Activated effector memory CD4-positive, alpha-beta T cell treated with anti-CD3 and anti-CD28 coated beads, Interleukin-2, amount 50 U/mL, for 16 hours (primary cell): ENCODE data around the gene RPS6KA5.

Experiments
- DNase-seq: peaks from one replicate; pipeline ENCODE4 v3.0.0-alpha.2; 2020

The RPS6KA5 gene

GRCh38 chr14:91022622-91023028 lies 37.8 kb downstream of the RPS6KA5 start:
- DNase-seq, result peak; percentile 66

DNA sequence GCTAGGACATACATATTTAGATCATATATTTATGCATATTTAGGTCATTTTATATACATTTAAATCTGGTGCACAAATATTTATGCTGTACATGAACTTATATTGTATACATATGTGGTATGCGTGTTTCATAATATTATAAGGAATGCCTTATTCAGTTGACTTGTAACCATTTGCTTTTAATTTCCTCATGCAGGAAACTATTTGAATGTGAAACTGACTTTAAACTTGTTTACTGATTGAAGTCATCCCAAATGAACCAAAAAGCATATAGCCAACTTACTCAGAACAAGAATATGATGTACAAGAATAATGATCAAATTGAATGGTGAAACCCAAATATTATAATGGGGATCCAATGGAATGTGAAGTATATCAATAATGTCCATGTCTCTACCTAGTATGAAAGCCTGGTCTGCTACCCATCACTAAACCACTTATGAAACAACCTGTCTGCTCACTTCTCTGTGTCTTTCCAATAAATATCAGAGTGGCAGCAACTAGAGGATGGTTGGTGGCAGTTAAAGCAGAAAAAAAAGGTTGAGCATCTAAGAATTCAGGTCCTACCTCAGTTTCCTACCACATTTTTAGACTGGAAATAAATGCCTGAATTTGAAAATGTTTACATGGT lies 38.3 kb downstream of the RPS6KA5 start:
- no peak for DNase-seq

DNA sequence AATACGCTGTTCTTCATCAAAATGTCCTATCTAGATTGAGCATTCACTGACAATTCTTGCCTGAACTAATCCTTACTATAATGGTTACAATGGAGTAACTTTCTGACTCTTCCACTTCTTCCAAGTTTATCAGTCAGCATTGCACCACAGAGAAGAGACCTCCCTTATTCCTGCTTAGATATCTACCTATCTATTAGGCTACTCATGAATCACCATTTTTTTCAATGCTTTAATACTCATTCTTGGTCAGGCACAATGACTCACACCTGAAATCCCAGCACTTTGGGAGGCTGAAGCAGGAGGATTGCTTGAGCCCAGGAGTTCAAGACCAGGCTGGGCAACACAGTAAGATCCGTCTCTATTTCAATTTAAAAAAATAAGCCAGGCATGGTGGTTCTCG lies 39.3 kb downstream of the RPS6KA5 start:
- DNase-seq, result no peak

DNA sequence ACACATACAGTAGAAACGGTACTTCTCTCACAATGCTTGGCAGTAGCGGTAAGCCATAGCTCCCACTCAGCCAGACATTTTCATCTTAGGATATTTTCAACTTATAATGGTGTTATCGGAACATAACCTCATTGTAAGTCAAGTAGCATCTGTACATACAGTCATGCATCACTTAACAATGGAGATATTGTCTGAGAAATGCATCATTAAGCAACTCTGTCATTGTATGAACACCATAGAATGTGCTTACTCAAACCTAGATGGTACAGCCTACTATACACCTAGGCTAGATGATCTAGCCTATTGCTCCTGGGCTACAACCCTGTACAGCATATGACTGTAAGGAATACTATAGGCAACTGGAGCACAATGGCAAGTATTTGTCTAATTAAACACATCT lies 40.8 kb downstream of the RPS6KA5 start:
- DNase-seq, result no peak

GRCh38 chr14:91018481-91018880 lies 42.0 kb downstream of the RPS6KA5 start:
- no peak for DNase-seq

DNA sequence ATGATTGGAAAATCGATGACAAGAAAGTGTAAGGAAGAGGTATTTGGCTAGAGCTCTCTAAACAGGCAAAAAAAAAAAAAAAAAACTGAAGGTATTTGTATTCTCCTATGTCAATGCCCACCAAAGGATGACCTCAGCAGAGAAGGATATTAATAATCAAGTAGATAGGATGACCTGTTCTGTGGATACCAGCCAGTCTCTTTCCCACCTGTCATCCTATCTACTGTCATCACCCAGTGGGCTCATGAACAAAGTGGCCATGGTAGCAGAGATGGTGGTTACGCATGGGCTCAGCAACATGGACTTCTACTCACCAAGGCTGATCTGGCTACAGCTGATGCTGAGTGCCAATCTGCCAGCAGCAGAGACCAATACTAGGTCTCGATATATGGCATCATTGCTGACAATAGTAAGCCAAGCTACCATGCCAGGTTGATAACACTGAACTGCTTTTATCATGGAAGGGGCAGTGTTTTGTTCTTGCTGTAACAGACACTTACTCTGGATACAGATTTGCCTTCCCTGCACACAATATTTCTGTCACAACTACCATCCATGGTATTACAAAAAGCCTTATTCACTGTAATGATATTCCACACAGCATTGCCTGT lies 43.5 kb downstream of the RPS6KA5 start:
- no peak for DNase-seq

DNA sequence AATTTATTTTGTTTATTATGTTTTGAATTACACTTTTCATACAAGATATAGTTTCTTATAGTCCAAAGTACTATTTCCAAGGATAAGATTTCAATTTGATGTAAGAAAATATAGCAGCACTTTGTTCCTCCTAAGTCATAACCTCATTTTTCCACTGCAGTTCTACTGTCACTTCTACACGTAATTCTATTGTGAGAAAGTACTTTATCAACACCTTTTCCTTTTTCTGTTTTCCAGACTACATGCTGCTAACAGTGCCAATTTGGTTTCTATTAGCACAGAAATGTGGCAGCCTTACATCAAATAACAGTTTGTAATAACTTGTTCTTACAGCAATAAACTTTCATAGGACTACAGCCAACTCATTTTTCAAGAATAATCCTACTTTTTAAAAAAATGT lies 45.0 kb downstream of the RPS6KA5 start:
- DNase-seq, result no peak

DNA sequence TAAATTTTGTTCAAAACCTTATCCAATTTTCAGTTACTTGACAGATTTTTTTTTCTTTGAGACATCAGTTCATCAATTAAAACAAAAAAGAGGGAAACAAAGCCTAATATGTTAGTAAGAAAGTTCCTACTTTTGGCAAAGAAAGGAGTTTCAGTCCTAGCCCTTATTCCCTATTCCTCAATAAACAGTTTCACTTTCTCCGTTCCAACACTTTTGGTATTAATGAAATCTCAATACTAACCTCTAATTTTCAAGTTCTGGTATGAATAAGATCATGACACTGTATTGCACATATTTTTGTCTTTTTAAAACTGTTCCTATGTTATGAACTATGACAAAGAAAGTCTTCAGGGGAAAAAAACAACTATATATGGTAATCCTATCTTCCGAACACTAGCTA lies 48.4 kb downstream of the RPS6KA5 start:
- DNase-seq, result no peak

DNA sequence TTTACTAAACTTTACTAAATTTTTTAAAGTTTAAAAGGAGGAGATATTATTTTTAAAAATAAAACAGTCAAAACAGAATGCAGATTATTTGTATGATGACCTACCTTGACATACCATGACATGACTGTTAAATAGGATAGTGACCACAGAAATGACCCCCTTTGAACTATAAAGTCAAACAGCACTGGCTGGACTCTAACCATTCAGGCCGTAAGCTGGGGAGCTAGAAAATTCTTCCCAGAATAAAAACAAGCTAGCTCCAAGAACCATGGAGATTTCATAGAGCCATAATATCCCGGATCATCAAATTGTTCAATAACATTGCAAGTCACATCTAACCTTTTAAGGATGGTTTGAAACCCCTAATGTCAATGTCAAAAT lies 50.3 kb downstream of the RPS6KA5 start:
- DNase-seq, result no peak

DNA sequence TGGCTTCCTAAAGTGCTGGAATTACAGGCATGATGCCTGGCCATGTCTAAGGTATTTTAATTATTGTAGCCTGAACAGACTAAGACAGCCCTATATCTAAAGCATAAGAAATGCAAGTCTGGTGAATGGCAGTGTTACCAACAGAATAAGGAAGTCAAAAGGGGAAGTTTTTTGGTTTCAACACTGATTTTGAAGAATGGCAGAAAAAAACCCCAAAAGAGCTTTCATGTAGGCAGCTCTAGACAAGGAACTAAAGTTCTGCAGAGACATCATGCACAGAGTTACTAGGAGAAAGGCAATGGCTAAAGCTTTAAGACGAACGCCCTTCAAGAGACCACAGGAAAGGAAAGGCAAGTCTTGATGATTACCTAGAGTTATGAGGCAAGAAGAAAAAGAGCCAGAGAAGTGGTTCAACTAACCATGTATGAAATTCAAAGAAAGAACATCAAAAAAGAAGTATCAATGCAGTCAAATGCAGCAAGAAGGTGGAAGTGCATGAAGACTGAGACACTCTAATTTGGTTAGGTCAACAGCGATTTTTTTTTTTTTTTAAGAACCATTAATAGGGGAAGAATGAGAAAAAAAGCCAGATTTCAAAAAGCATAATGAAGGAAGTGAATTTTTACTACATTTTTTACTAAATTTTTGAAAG lies 50.8 kb downstream of the RPS6KA5 start:
- no peak for DNase-seq

GRCh38 chr14:91008759-91009409 lies 51.6 kb downstream of the RPS6KA5 start:
- DNase-seq, result no peak

GRCh38 chr14:91005716-91006115 lies 54.7 kb downstream of the RPS6KA5 start:
- no peak for DNase-seq

- DNase-seq, result no peak
Measured at GRCh38 chr14:91004987-91005386, 55.5 kb downstream of the RPS6KA5 start.

GRCh38 chr14:90999299-90999698 lies 61.1 kb downstream of the RPS6KA5 start:
- DNase-seq, result no peak

GRCh38 chr14:90996967-90997366 lies 63.5 kb downstream of the RPS6KA5 start:
- DNase-seq, result no peak

GRCh38 chr14:90995785-90996184 lies 64.7 kb downstream of the RPS6KA5 start:
- no peak for DNase-seq

- no peak for DNase-seq
Measured at GRCh38 chr14:90993792-90994191, 66.6 kb downstream of the RPS6KA5 start.

- no peak for DNase-seq
Measured at GRCh38 chr14:90991690-90992443, 68.6 kb downstream of the RPS6KA5 start.

DNA sequence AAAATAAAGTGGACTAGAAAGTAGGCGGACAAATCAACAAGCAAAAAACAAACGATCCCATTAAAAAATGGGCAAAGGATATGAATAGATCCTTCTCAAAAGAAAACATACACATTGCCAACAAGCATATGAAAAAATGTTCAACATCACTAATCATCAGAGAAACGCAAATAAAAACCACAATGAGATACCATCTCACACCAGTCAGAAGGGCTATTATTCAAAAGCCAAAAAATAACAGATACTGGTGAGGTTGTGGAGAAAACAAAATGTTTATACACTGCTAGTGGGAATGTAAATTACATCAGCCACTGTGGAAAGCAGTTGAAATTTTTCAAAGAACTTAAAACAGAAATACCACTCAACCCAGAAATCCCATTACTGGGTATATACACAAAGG lies 70.3 kb downstream of the RPS6KA5 start:
- DNase-seq, result no peak

GRCh38 chr14:90987140-90987539 lies 73.3 kb downstream of the RPS6KA5 start:
- DNase-seq, result no peak

DNA sequence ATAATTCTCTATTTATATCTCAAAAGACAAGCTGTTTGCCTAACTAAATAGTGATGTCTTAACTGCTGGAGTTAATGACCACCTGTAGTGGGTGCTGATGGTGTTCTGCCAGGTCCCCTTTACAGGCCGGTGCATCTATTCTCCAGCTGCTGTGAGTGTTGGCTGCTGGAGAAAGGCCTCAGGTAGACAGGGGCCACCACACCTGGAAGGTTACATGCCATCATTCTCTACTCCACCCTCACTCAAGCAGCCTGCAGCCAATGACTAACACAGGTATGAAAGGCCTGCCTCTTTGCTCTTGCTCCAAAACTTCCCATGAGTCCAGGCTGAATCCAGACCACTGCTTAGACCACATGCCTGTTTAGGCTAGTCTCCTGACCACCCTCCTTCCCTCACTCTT lies 73.9 kb downstream of the RPS6KA5 start:
- DNase-seq, result no peak

GRCh38 chr14:90985601-90986242 lies 74.7 kb downstream of the RPS6KA5 start:
- no peak for DNase-seq

DNA sequence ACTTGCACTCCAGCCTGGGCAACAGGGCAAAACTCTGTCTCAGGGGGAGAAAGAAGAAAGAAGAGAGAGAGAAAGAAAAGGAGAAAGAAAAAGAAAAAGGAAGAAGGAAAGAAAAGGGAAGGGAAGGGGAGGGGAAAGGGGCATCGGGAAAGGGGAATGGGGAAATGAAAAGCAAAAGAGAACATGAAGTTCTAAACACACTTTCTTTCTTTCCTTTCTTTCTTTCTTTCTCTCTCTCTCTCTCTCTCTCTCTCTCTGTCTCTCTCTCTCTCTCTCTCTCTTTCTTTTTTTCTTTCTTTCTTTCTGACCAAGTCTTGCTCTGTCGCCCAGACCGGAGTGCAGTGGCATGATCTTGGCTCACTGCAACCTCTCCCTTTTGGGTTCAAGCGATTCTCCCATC lies 76.9 kb downstream of the RPS6KA5 start:
- no peak for DNase-seq
